Measurements from ENCODE around the gene PTCH1.

Gene PTCH1

DNA sequence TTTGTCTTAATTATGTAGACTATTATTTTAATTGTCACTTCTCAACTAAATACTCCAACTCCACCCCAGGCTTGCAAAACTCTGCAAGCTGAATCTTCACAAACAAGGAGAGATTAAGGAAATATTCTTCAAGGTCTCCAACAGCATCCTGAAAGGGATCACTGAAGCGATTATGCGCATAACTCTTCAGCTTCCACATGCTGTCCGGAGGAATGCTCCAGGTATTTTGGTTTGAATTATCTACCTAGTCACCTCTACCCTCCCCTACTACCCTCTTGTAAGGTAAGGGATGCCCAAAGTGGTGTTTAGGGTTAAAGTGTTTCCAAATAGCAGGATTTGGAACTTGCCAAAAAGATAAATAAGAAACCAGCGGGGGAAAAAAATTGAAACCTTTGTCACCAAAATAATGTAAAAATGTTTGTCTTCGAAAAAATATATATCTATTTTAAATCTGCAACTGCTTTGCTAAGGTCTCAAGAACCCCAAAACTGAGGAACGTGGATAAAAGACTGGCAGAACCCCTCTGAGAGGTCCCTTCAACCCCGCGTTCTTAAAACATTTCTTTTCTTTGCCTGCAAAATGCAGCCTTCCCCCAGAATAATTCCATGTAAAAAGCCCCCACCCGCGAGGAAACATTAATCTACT lies 11.6 kb downstream of the PTCH1 start:
- TF ChIP-seq, protein P1, sequence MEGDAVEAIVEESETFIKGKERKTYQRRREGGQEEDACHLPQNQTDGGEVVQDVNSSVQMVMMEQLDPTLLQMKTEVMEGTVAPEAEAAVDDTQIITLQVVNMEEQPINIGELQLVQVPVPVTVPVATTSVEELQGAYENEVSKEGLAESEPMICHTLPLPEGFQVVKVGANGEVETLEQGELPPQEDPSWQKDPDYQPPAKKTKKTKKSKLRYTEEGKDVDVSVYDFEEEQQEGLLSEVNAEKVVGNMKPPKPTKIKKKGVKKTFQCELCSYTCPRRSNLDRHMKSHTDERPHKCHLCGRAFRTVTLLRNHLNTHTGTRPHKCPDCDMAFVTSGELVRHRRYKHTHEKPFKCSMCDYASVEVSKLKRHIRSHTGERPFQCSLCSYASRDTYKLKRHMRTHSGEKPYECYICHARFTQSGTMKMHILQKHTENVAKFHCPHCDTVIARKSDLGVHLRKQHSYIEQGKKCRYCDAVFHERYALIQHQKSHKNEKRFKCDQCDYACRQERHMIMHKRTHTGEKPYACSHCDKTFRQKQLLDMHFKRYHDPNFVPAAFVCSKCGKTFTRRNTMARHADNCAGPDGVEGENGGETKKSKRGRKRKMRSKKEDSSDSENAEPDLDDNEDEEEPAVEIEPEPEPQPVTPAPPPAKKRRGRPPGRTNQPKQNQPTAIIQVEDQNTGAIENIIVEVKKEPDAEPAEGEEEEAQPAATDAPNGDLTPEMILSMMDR (conservative IDR thresholded peaks at IDR 0.05; ENCODE audit: low read length), result no peak
- H3K4me3 ChIP-seq (ENCODE audit: low read length), result peak overlapping the region; percentile 81
- DNase-seq (ENCODE audit: low read depth), result no peak

DNA sequence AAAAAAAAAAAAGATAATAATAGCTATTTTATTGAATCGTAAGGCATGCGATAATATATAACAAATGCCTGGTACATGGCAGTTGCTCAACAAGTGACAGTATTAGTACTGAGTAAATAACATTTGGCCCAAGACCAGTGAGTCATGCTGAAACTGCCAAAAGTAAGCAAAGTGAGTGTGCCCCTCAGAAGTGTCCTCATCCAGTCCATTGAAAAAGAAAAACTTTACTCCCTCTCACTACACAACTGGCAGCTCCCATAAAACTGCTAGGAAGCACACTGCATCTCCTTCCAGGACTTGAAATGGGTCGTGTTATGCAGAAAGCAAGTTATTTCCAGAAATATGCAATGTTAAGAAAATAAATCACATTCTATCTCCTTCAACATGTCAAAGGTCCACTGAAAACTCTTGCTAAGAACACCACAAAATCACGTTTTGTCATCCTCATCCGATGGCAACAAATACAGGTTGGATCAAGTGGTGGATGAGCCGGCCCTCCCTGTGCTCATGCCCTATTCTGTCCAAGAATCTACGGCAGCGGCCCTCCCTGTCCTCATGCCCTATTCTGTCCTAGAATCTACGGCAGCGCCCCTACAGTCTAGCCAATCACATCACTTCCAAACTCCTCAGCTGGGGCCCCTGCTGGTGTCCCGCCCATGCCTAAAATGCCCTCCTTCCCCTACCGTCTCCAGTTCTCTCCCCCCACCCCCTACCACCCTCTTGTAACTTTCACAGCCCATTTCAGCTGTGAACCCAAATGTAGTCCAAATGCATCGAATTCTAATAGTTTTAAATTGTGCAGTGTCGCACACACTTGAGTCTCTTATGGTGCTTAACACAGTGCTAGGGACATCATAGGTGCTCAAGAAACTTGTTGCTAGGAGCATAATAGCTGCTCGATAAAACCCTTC lies 12.5 kb downstream of the PTCH1 start:
- peak; percentile 69 for DNase-seq (ENCODE audit: low read depth)
- TF ChIP-seq, protein P1 (conservative IDR thresholded peaks at IDR 0.05; ENCODE audit: low read length), result no peak; the same call in 1 of the 2 replicates
- H3K4me3 ChIP-seq (ENCODE audit: low read length), result no peak overlapping the region

DNA sequence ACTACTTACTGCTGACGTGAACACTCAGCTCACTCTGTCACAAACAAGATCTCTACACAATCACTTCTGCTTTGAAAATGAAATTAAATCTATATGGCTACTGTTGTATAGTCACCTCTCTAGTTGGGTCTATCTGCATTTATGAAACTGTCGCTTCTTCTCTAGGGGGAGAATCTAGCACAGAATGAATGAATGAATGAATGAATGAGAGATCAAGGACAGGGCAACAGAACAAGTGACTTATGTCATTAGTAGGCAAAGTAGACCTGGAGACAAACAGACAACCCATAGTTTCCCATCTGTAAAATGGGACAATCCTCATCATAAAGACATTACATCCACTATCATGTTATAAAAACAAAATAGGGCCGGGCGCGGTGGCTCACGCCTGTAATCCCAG lies 13.4 kb downstream of the PTCH1 start:
- no peak for DNase-seq (ENCODE audit: low read depth)
- TF ChIP-seq, protein P1 (conservative IDR thresholded peaks at IDR 0.05; ENCODE audit: low read length), result no peak
- no peak overlapping the region for H3K4me3 ChIP-seq (ENCODE audit: low read length)

DNA sequence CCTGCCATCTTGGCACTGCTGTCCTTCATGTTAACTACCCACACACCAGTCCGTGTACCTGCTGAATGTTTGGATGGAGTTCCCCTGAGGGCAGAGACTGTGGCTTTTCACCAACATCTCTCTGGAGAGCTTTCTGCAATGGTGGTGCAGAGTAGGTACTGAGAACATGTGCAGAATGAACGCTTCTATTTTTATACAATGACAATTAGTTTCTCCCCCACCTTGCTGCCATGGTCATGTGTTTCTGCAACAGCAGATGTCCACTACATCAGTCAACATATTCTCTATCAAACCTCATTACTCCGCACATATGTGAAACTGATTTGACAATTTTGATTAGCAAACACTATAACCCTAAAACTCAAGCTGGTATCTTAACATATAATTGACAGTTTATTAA lies 14.5 kb downstream of the PTCH1 start:
- H3K4me3 ChIP-seq (ENCODE audit: low read length), result no peak overlapping the region
- DNase-seq (ENCODE audit: low read depth), result no peak
- TF ChIP-seq, protein P1 (conservative IDR thresholded peaks at IDR 0.05; ENCODE audit: low read length), result no peak

DNA sequence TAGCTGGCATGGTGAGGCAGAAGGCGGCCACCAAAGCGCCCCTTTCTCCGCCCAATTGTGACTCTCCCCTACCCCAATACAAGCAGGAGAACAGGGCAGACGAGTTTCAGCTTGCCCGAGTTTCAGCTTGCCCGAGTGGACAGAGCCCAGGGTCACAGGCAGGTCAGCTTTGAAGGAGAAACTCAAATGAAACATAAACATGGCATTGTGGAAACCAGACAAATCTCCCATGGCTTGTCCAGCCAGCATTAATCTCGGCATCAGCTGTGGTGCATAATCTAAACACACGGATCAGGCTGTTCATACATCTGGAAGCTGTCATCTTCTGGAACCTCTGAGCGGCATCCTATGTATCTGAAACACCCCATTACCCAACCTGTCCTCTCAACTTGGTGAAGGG lies 16.9 kb downstream of the PTCH1 start:
- TF ChIP-seq, protein P1 (conservative IDR thresholded peaks at IDR 0.05; ENCODE audit: low read length), result no peak
- no peak for DNase-seq (ENCODE audit: low read depth)
- H3K4me3 ChIP-seq (ENCODE audit: low read length), result no peak overlapping the region

DNA sequence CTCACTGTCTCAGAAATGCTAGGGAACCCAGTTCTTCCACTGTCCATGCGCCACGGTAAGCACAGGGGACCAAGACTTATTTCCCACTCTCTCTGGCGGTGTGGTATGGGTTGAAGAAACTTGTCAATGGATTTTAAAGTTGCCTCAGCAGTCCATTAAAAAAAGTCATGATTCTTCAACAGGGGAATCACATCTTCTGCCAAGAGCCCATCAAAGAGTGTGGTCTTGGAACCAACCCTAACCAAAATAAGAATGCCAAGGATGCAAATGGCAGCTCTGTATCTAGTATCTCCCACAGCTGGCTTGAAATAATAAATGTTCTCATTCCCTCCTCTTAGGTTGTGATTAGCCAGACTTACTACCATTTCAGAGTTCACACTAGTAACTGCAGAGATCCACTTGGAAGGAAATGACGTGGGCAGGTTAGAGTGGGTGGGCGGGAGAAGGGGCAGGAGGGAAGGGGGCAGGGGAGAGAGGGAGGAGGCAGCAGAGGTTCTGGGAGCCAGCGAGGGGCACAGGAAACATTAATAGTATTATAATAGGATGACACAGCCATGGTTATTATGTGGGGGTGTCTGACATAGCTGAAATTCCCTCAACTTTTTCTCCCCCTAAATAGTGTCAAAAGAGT lies 17.6 kb downstream of the PTCH1 start:
- TF ChIP-seq, protein P1 (conservative IDR thresholded peaks at IDR 0.05; ENCODE audit: low read length), result no peak
- H3K4me3 ChIP-seq (ENCODE audit: low read length), result no peak overlapping the region
- DNase-seq (ENCODE audit: low read depth), result no peak

Measured in AG10803 (cell line).